GM12878 (cell line): ENCODE measurements around the gene ARL15. TPM values are rescaled to one million over a fixed set of nuclear protein-coding genes. Genes with fewer than 3 reads are reported as not detected.
A peak's percentile ranks its signal among the peaks of the same experiment; 100 is the strongest.

Experiments used
- BACH1 ChIP-seq: fragments of 450-650 bp; IDR thresholded peaks from 2 replicates; pipeline ENCODE4 v1.6.1; 2017; ENCODE audit warnings: mild to moderate bottlenecking, borderline replicate concordance
- CHD1 ChIP-seq: IDR thresholded peaks from 2 replicates; pipeline ENCODE4 v1.6.1; 2012; ENCODE audit warnings: low read depth, low read length, improper control_type of control experiment
- HDGF ChIP-seq: fragments of 450-650 bp; IDR thresholded peaks from 2 replicates; pipeline ENCODE4 v1.6.1; 2016; ENCODE audit warnings: antibody characterized with exemption
- NFXL1 ChIP-seq: fragments of 450-650 bp; IDR thresholded peaks from 2 replicates; pipeline ENCODE4 v1.6.1; 2017; ENCODE audit warnings: antibody characterized with exemption, mild to moderate bottlenecking, borderline replicate concordance
- ZNF622 ChIP-seq: fragments of 450-650 bp; IDR thresholded peaks from 2 replicates; pipeline ENCODE4 v1.6.1; 2017; ENCODE audit warnings: mild to moderate bottlenecking, inconsistent platforms
- polyA plus RNA-seq, 11 experiments: library from polyadenylated mRNA; depleted of rRNA in 4 of 11; unstranded in 6 of 11; stranded (reverse) in 5 of 11; fragments of >200 nt; fragmentation: Nextera tagmentation in 4 of 11; fragmentation: Illumina TruSeq in 1 of 11; extraction: Ambion mirVana in 4 of 11; extraction: Trizol in 1 of 11; gene quantifications; 1 replicate in 1 of 11; 2 replicates in 10 of 11; pipeline versions ENCODE4 v1.2.1 to v1.2.3, GENCODE V29; 2011 to 2016; ENCODE audit warnings: inconsistent platforms in 2 of 11, missing spikeins in 2 of 11, low read depth in 1 of 11
- total RNA-seq, 4 experiments: library from RNA; depleted of rRNA in 3 of 4; stranded (reverse); fragments of >200 nt in 3 of 4; fragmentation: Illumina TruSeq in 1 of 4; extraction: Trizol in 1 of 4; gene quantifications; 2 replicates each; pipeline versions ENCODE4 v1.2.1 to v1.2.3, GENCODE V29; 2013 to 2021
- TF ChIP-seq, protein P1 (sequence below): fragments of 450-650 bp; formaldehyde crosslinking; IDR thresholded peaks from 2 replicates; pipeline ENCODE4 v1.5.0; 2022; ENCODE audit warnings: mild to moderate bottlenecking, missing genetic modification characterization
- TF ChIP-seq, protein P2 (sequence below): fragments of 450-650 bp; IDR thresholded peaks from 2 replicates; pipeline ENCODE4 v1.6.1; 2016; ENCODE audit warnings: mild to moderate bottlenecking, moderate library complexity, borderline replicate concordance
- TF ChIP-seq, protein P3 (sequence below): fragments of 450-650 bp; IDR thresholded peaks from 2 replicates; pipeline ENCODE4 v1.6.1; 2017; ENCODE audit warnings: antibody characterized with exemption, mild to moderate bottlenecking, moderate library complexity
- TF ChIP-seq, protein P4 (sequence below): IDR thresholded peaks from 2 replicates; pipeline ENCODE4 v1.6.1; 2012; ENCODE audit warnings: low read depth, low read length, improper control_type of control experiment
- TF ChIP-seq, protein P5 (sequence below): IDR thresholded peaks from 2 replicates; pipeline ENCODE4 v1.6.1; 2012; ENCODE audit warnings: improper control_type of control experiment, low read depth, low read length; ENCODE audit not compliant: insufficient replicate concordance
- TF ChIP-seq, protein P6 (sequence below): IDR thresholded peaks from 2 replicates; pipeline ENCODE4 v1.6.1; 2011; ENCODE audit warnings: borderline replicate concordance, low read depth, mild to moderate bottlenecking, moderate library complexity, mixed read lengths, low read length; ENCODE audit not compliant: insufficient read depth; ENCODE audit errors: extremely low read length

ARL15 gene
- total and polyA plus RNA-seq, 10 of the 15 experiments (the other 5 are each of a cell fraction or from before 2014, with no cell fraction given) = 3.6 to 11.0 (median 7.7) TPM

DNA sequence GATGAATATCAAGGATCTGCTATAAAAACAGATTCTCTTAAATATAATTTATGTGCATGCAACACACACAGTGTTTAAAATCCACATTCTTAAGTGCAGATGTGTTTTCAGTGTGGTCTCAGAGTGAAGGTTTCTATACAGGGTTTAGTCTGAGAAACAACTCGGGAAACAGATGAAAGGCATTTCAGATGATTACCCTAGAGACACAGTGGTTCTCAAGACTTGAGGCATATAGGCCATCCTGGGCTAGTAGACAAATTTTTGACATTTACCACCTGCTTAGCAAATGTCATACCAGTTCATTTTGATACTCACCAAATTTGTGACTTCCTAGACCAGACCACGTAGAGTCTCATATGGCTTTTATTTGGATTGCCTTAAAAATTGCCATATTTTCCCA, 216.5 kb downstream of the ARL15 start (continued):
- TF ChIP-seq, protein P1, sequence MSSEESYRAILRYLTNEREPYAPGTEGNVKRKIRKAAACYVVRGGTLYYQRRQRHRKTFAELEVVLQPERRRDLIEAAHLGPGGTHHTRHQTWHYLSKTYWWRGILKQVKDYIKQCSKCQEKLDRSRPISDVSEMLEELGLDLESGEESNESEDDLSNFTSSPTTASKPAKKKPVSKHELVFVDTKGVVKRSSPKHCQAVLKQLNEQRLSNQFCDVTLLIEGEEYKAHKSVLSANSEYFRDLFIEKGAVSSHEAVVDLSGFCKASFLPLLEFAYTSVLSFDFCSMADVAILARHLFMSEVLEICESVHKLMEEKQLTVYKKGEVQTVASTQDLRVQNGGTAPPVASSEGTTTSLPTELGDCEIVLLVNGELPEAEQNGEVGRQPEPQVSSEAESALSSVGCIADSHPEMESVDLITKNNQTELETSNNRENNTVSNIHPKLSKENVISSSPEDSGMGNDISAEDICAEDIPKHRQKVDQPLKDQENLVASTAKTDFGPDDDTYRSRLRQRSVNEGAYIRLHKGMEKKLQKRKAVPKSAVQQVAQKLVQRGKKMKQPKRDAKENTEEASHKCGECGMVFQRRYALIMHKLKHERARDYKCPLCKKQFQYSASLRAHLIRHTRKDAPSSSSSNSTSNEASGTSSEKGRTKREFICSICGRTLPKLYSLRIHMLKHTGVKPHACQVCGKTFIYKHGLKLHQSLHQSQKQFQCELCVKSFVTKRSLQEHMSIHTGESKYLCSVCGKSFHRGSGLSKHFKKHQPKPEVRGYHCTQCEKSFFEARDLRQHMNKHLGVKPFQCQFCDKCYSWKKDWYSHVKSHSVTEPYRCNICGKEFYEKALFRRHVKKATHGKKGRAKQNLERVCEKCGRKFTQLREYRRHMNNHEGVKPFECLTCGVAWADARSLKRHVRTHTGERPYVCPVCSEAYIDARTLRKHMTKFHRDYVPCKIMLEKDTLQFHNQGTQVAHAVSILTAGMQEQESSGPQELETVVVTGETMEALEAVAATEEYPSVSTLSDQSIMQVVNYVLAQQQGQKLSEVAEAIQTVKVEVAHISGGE (CRISPR knock-in tag) = no peak
- TF ChIP-seq, protein P2, sequence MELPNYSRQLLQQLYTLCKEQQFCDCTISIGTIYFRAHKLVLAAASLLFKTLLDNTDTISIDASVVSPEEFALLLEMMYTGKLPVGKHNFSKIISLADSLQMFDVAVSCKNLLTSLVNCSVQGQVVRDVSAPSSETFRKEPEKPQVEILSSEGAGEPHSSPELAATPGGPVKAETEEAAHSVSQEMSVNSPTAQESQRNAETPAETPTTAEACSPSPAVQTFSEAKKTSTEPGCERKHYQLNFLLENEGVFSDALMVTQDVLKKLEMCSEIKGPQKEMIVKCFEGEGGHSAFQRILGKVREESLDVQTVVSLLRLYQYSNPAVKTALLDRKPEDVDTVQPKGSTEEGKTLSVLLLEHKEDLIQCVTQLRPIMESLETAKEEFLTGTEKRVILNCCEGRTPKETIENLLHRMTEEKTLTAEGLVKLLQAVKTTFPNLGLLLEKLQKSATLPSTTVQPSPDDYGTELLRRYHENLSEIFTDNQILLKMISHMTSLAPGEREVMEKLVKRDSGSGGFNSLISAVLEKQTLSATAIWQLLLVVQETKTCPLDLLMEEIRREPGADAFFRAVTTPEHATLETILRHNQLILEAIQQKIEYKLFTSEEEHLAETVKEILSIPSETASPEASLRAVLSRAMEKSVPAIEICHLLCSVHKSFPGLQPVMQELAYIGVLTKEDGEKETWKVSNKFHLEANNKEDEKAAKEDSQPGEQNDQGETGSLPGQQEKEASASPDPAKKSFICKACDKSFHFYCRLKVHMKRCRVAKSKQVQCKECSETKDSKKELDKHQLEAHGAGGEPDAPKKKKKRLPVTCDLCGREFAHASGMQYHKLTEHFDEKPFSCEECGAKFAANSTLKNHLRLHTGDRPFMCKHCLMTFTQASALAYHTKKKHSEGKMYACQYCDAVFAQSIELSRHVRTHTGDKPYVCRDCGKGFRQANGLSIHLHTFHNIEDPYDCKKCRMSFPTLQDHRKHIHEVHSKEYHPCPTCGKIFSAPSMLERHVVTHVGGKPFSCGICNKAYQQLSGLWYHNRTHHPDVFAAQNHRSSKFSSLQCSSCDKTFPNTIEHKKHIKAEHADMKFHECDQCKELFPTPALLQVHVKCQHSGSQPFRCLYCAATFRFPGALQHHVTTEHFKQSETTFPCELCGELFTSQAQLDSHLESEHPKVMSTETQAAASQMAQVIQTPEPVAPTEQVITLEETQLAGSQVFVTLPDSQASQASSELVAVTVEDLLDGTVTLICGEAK = no peak
- TF ChIP-seq, protein P3, sequence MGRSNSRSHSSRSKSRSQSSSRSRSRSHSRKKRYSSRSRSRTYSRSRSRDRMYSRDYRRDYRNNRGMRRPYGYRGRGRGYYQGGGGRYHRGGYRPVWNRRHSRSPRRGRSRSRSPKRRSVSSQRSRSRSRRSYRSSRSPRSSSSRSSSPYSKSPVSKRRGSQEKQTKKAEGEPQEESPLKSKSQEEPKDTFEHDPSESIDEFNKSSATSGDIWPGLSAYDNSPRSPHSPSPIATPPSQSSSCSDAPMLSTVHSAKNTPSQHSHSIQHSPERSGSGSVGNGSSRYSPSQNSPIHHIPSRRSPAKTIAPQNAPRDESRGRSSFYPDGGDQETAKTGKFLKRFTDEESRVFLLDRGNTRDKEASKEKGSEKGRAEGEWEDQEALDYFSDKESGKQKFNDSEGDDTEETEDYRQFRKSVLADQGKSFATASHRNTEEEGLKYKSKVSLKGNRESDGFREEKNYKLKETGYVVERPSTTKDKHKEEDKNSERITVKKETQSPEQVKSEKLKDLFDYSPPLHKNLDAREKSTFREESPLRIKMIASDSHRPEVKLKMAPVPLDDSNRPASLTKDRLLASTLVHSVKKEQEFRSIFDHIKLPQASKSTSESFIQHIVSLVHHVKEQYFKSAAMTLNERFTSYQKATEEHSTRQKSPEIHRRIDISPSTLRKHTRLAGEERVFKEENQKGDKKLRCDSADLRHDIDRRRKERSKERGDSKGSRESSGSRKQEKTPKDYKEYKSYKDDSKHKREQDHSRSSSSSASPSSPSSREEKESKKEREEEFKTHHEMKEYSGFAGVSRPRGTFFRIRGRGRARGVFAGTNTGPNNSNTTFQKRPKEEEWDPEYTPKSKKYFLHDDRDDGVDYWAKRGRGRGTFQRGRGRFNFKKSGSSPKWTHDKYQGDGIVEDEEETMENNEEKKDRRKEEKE = no peak
- TF ChIP-seq CHD1 (no peak), BACH1 (no peak), NFXL1 (no peak), HDGF (no peak), ZNF622 (no peak)
- TF ChIP-seq, protein P4, sequence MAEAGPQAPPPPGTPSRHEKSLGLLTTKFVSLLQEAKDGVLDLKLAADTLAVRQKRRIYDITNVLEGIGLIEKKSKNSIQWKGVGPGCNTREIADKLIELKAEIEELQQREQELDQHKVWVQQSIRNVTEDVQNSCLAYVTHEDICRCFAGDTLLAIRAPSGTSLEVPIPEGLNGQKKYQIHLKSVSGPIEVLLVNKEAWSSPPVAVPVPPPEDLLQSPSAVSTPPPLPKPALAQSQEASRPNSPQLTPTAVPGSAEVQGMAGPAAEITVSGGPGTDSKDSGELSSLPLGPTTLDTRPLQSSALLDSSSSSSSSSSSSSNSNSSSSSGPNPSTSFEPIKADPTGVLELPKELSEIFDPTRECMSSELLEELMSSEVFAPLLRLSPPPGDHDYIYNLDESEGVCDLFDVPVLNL = no peak
- TF ChIP-seq, protein P5, sequence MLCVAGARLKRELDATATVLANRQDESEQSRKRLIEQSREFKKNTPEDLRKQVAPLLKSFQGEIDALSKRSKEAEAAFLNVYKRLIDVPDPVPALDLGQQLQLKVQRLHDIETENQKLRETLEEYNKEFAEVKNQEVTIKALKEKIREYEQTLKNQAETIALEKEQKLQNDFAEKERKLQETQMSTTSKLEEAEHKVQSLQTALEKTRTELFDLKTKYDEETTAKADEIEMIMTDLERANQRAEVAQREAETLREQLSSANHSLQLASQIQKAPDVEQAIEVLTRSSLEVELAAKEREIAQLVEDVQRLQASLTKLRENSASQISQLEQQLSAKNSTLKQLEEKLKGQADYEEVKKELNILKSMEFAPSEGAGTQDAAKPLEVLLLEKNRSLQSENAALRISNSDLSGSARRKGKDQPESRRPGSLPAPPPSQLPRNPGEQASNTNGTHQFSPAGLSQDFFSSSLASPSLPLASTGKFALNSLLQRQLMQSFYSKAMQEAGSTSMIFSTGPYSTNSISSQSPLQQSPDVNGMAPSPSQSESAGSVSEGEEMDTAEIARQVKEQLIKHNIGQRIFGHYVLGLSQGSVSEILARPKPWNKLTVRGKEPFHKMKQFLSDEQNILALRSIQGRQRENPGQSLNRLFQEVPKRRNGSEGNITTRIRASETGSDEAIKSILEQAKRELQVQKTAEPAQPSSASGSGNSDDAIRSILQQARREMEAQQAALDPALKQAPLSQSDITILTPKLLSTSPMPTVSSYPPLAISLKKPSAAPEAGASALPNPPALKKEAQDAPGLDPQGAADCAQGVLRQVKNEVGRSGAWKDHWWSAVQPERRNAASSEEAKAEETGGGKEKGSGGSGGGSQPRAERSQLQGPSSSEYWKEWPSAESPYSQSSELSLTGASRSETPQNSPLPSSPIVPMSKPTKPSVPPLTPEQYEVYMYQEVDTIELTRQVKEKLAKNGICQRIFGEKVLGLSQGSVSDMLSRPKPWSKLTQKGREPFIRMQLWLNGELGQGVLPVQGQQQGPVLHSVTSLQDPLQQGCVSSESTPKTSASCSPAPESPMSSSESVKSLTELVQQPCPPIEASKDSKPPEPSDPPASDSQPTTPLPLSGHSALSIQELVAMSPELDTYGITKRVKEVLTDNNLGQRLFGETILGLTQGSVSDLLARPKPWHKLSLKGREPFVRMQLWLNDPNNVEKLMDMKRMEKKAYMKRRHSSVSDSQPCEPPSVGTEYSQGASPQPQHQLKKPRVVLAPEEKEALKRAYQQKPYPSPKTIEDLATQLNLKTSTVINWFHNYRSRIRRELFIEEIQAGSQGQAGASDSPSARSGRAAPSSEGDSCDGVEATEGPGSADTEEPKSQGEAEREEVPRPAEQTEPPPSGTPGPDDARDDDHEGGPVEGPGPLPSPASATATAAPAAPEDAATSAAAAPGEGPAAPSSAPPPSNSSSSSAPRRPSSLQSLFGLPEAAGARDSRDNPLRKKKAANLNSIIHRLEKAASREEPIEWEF = peak; percentile 61
- TF ChIP-seq, protein P6, sequence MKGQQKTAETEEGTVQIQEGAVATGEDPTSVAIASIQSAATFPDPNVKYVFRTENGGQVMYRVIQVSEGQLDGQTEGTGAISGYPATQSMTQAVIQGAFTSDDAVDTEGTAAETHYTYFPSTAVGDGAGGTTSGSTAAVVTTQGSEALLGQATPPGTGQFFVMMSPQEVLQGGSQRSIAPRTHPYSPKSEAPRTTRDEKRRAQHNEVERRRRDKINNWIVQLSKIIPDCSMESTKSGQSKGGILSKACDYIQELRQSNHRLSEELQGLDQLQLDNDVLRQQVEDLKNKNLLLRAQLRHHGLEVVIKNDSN = no peak
